GM12874 (cell line): ENCODE measurements around the gene CDON.

Experiments
- CTCF ChIP-seq: IDR thresholded peaks from 2 replicates; pipeline ENCODE4 v1.5.1; 2011; ENCODE audit warnings: low read depth, mild to moderate bottlenecking, control low read depth, low read length, moderate library complexity; ENCODE audit not compliant: insufficient read depth

CDON gene

GRCh38 chr11:125987066-125987641 lies 75.5 kb downstream of the CDON start:
- no peak for TF ChIP-seq CTCF

GRCh38 chr11:125982348-125982730 lies 80.3 kb downstream of the CDON start:
- TF ChIP-seq CTCF = no peak

GRCh38 chr11:125980436-125980835 lies 82.2 kb downstream of the CDON start:
- TF ChIP-seq CTCF = no peak

GRCh38 chr11:125979511-125979910 lies 83.2 kb downstream of the CDON start:
- no peak for TF ChIP-seq CTCF

GRCh38 chr11:125978778-125979407 lies 83.8 kb downstream of the CDON start:
- no peak for TF ChIP-seq CTCF

GRCh38 chr11:125978181-125978716 lies 84.4 kb downstream of the CDON start:
- TF ChIP-seq CTCF = no peak

GRCh38 chr11:125977333-125977732 lies 85.3 kb downstream of the CDON start:
- no peak for TF ChIP-seq CTCF
